ENCODE measurements around the gene PKHD1. TPM values are rescaled to one million over a fixed set of nuclear protein-coding genes. Genes with fewer than 3 reads are reported as not detected.

Gene PKHD1
- total RNA-seq, 1 experiment from 2014 or later, result 0.09 TPM

- no peak overlapping the region for H2BK5ac ChIP-seq (ENCODE audit: insufficient read length, low read length)
- Mint-ChIP-seq H3K27me3 (ENCODE audit: low read depth) (no peaks in the 10 kb centered on the region; the same call in 1 of the 2 replicates), H3K4me3 (no peak overlapping the region), H3K36me3 (ENCODE audit: insufficient read depth in 1 of 3, low read depth in 3 of 3) (no peaks in the 10 kb centered on the region; a peak in 1 of 7 replicates), H3K9me3 (no peaks in the 10 kb centered on the region), H3K27ac (no peak overlapping the region), H3K4me1 (peaks cover 4 to 12% of the 10 kb centered on the region in 2 experiments; a peak in 3 of 4 replicates)
- no peak overlapping the region for H3K4ac ChIP-seq (ENCODE audit: low read depth, low read length)
- no peak for TF ChIP-seq CTCF (conservative IDR thresholded peaks at IDR 0.05)
- H2AK5ac ChIP-seq (ENCODE audit: insufficient read length, low read length), result no peak overlapping the region
- H2BK15ac ChIP-seq (ENCODE audit: low read depth, low read length), result no peak overlapping the region
- H4K20me1 ChIP-seq (ENCODE audit: control insufficient read depth, insufficient read depth, insufficient read length), result no peaks in the 10 kb centered on the region
- no peaks in the 10 kb centered on the region for H3K27me3 ChIP-seq (ENCODE audit: insufficient read depth, low read length)
- H3K23me2 ChIP-seq (ENCODE audit: insufficient read length, low read depth, low read length, poor library complexity, severe bottlenecking), result no peaks in the 10 kb centered on the region
- no peak overlapping the region for H3T11ph ChIP-seq (ENCODE audit: low read length)
- H2BK120ac ChIP-seq (ENCODE audit: low read depth, low read length, poor library complexity, severe bottlenecking), result no peak overlapping the region
- no peak overlapping the region for H4K8ac ChIP-seq (replicated peaks; ENCODE audit: insufficient read length, low read depth, low read length)
- DNase-seq, result no peak
- WGBS (ENCODE audit: extremely low coverage, insufficient read length, low lambda C conversion rate), result no CpG with 5 or more reads among the region's 1 CpG
- H3K14ac ChIP-seq (ENCODE audit: insufficient read depth, low read length), result no peak overlapping the region
- H3K4me2 ChIP-seq (ENCODE audit: insufficient read depth, insufficient read length, low read length), result no peak overlapping the region
- H2BK20ac ChIP-seq (ENCODE audit: low read depth, low read length, poor library complexity, severe bottlenecking), result no peak overlapping the region
- no peaks in the 10 kb centered on the region for H3K9me3 ChIP-seq (ENCODE audit: control insufficient read depth, low read depth, low read length)
- no peak overlapping the region for H2BK12ac ChIP-seq (ENCODE audit: insufficient read length, low read depth, low read length)
- no peak overlapping the region for H2AFZ ChIP-seq (ENCODE audit: low read length)
- no peak overlapping the region for H3K9ac ChIP-seq (ENCODE audit: extremely low read depth, insufficient read length, low read length)
- no peak overlapping the region for H3K27ac ChIP-seq (ENCODE audit: insufficient read length, low read depth, low read length)
- H3K79me2 ChIP-seq (ENCODE audit: insufficient read depth, low read length), result no peaks in the 10 kb centered on the region
- H3K23ac ChIP-seq (ENCODE audit: insufficient read length, low read depth, low read length), result no peak overlapping the region
- no peak overlapping the region for H4K5ac ChIP-seq (ENCODE audit: insufficient read length, low read depth, low read length)
- H3K18ac ChIP-seq (ENCODE audit: insufficient read length, low read depth, low read length), result no peak overlapping the region
- no peaks in the 10 kb centered on the region for H3K4me1 ChIP-seq (ENCODE audit: insufficient read depth, low read length)
- H3K79me1 ChIP-seq (ENCODE audit: insufficient read depth, low read depth, low read length, poor library complexity, severe bottlenecking), result no peaks in the 10 kb centered on the region
- H4K91ac ChIP-seq (ENCODE audit: insufficient read length, low read depth, low read length), result no peak overlapping the region
- H3K56ac ChIP-seq (ENCODE audit: insufficient read length, low read depth, low read length), result no peak overlapping the region
These were observed 43.0 kb upstream of the PKHD1 start for GRCh38 chr6:52130440-52130839.
